ENCODE results near the gene NDUFS2.

- TF ChIP-seq CTCF (IDR thresholded peaks at IDR 0.05) (no peak), SIN3A (IDR thresholded peaks at IDR 0.05; ENCODE audit: borderline replicate concordance, insufficient read depth, low read depth, low read length) (no peak), POLR2AphosphoS5 (IDR thresholded peaks at IDR 0.05; ENCODE audit: low read depth, low read length) (no peak)
These were observed 15.0 kb downstream of the NDUFS2 start for GRCh38 chr1:161216945-161217712.
